NT2/D1 (cell line): ENCODE data around the gene RNU6-1.

Experiments used
- SUZ12 ChIP-seq: IDR thresholded peaks from 2 replicates; pipeline ENCODE4 v1.6.1; 2011; ENCODE audit not compliant: insufficient read length, insufficient read depth; ENCODE audit errors: extremely low read depth
- YY1 ChIP-seq: IDR thresholded peaks from 2 replicates; pipeline ENCODE4 v1.6.1; 2011; ENCODE audit not compliant: insufficient read length, insufficient read depth

- TF ChIP-seq SUZ12 (no peak), YY1 (no peak)
These were observed 3.8 kb downstream of the RNU6-1 start for GRCh38 chr15:67836134-67836455.
